ENCODE data around the gene ZNF613.
"Not testable (repeated sequence)": the region's sequence is repeated elsewhere in the genome, so short reads cannot be mapped to it uniquely, and the experiment has no call there.

Gene ZNF613

DNA sequence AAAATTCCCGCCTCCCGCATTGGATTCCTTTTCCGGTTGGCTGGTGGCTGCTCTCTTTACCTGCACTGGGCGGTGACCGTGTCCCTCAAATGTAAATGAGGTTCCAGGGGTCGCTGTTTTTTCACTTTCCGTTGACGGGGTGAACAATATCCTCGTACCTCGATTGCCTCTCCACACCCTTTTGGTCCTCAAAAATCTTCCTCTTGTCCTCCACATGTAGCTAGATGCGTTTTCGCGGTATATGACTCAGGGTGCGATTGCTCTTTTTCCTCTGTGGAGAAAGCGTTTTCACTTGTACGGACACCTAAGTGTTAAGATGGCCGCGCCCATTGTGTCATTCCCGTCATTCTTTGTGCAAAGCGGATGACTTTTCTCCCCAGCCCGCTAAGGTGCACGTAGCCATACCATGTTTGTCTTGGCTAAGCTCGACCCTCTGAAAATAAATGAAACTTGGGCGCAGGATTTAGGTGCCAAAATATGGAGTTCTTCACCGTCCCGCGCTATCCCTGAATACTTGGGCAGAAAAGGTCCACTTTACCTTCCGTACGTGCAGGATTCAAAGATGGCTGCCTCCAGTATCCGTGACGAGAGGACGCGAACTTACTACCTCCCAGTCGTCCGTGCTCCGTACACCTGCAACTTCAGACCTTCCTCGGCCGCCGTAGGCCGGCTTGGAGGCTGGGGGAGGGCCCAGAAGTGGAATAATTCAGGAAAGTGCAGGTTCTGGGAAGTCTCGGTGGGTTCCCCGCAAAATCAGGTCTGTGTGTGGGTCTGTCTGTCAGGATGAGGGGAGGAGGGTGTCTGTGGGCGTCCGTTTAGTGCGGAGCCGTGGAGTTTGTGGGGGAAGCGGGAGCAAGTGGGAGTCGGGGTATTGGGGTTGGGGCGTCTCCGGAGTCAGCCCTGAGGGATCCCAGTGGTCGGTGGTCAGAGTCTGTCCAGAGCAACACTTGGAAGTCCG is at the start of gene ZNF613:
Gene ZNF613, plus strand, starts transcription at position 689 of the 958 bp plus-strand sequence. CDS start 8,749 bp downstream, outside the sequence.
- peak; percentile 85 for DNase-seq (ENCODE audit: low spot score)

DNA sequence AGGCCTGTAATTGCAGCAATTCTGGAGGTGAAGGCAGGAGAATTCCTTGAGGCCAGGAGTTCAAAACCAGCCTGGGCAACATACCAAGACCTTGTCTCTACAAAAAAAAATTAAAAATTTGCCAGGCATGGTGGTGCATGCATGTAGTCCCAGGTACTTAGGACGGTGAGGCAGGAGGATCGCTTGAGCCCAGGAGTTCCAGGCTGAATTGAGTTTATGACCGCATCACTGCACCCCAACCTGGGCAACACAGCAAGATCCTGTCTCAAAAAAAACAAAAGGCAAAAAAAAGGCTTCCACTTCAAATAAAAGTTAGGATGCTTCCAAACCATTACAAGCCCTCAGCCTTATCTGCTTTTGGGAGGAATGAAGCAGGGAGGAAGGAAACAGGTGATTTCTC is 44.8 kb upstream of the ZNF613 start:
- no peak for DNase-seq (ENCODE audit: low spot score)

DNA sequence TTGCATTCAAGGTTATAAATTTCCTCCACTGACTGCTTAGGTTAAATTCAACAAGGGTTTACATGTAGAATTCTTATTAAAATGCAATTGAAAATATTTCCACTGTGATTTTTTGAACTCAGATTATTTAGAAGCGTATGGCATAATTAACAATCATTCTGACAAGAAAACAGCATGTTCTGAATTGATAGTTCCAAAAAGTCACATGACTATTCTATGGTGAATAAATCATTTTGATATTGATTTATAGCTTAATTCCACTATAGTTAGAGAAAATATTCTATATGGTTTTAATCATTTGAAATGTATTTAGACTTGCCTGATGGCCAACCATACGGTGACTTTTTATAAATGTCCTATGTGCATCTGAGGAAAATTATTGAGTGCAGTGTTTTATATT is 42.6 kb upstream of the ZNF613 start:
- no peak for DNase-seq (ENCODE audit: low spot score)

DNA sequence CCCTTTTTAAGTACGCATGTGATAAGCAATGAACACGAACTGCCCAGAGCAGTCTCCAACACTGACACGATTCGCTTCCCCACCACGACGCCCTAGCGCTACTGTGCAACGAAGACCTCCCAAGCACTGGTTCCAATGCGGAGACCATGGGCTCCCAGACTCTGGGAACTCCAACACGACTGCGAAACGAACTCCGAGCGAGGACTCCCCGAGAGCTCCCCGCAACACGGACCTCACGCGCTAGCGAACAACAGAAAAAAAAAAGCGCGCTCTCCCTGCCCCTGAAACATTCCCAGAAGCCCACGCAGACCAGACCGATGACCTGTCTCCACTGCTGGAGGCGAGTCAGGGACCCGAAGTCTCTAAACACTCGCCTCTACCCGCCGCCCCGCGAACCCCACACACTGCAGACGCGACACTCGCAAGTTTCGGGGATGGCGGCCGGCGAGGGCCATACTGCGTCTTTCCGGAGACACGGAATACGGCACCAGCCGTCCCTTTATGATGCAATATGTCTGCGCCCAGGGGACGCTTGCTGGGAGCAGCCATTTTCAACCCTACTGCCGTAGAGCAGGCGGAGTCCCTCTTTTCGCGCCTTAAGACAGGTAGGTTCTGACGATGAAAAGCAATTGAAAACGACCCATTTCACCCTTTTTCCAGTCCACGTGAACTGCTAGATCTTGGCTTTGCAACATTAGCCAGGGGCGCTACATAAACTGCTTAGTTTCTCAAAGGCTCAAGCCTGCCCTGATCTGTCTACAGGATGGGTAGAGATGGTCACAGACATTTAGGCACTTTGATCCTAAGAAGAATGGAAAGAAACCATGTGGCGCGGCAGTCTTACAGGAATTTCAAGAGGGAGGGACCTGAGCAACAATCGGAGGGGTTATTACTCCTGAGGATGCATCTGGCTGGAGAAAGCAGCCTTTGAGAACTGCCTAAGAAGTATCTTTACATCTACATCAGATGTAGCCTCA is 39.5 kb upstream of the ZNF613 start, which contains the start of gene ZNF577:
Gene ZNF577, minus strand, starts transcription at position 430 of the 977 bp plus-strand sequence. CDS start 7,569 bp downstream, outside the sequence.
- DNase-seq (ENCODE audit: low spot score): no peak

DNA sequence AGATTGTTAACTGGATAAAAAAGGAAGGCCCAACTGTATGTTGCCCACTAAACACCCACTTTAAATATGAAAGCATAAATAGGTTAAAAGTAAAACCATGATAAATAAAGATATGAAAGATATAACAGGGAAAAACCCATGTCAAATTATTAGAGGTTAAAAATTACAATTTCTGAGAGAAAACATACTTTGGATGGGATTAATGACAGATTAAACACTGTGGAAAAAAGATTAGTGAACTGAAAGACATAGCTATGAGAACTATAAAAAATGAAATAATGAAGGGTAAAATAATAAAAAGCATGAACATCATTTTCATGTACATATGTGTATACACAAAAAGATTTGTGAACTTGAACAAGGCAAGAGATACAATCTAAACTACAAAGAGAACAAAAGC is 37.3 kb upstream of the ZNF613 start:
- no peak for DNase-seq (ENCODE audit: low spot score)

DNA sequence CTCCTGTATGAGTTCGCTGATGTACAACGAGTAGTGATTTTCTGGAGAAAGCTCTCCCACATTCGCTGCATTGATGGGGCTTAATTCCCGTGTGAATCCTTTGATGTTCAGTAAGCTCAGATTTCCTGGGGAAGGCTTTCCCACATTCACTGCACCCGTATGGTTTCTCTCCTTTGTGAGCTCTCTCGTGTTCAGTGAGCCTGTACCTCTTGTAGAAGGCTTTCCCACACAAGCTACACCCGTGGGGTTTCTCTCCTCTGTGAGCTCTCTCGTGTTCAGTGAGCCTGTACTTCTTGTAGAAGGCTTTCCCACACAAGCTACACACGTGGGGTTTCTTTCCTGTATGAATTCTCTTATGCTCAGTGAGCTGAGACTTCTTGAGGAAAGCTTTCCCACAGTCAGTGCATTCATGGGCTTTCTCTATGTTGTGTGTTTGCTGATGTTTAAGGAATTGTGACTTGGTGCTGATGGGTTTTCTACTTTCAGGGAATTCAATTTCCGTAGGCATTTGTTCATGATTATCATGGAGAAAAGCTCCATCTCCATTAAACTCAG is 36.0 kb upstream of the ZNF613 start:
- no peak for DNase-seq (ENCODE audit: low spot score)

DNA sequence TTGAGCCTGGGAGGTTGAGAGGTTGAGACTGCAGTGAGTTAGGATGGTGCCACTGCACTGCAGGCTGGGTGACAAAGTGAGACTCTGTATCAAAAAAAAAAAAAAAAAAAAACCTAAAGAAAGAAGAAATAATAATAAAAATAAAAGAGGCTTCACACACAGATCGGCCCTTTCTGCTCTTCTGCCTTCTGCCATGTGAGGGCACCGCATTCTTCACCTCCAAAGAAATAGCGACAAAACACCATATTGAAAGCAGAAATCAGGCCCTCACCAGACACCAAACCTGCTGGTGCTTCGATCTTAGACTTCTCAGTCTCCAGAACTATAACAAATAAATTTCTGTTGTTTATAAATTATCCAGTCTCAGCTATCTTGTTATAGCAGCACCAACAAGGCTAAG is 25.4 kb upstream of the ZNF613 start:
- no peak for DNase-seq (ENCODE audit: low spot score)

DNA sequence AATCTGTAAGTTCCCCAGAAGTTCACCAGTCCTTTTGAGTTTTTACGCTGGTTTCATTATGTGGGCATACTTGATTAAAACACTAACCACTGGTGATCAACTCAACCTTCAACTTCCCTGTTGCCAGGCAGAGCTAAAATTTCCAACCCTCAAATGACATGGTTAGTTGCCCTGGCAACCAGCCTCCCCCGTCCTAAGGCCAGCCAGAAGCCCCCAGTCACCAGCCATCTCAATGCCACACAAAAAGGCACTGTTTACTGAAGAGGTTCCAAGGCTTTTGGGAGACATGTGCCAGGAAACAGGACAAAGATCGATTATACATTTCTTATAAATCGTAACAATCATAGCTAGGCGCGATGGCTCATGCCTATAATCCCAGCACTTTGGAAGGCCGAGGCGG is 24.1 kb upstream of the ZNF613 start:
- DNase-seq (ENCODE audit: low spot score): no peak

DNA sequence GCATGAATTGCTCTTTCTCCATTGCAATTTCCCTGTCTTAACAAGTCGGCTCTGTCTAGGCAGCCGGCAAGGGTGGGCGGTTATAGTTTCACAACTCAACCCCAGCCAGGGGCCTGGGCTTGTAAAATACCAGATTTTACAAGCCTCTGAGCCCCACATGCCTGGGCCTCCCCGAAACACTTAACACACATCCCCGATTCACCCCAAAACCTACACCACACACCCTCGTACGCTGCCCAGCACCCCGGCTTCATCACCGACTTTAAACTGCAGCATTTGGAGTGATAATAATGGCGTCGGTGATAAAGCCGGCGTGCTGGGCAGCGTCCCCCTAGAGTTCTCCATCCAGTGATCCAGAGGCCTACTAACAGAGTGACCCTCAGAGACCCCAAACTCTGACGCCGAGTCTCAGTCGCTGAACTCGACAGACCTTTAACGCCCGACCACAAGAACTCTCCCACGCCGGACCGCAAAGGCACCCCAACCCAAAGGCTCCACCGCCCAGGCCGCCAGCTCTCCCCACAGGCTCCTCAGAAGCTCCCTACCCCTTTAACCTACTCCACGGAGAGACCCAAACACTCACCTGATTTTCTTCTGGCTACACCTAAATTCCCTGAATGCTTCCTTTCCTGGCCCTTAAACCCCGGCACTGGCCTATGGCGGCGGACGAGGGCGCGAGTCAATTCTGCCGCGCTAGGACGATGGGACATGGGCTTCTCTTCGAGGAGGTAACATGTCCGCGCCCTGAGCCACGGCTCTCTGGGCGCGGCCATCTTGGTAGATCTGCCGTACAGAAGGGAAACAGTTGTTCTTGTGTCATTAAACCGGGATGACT is 22.7 kb upstream of the ZNF613 start, which contains the start of gene ZNF649:
Gene ZNF649, minus strand, starts transcription at position 687 of the 835 bp plus-strand sequence. CDS start 4,910 bp downstream, outside the sequence.
- DNase-seq (ENCODE audit: low spot score): peak; percentile 86

DNA sequence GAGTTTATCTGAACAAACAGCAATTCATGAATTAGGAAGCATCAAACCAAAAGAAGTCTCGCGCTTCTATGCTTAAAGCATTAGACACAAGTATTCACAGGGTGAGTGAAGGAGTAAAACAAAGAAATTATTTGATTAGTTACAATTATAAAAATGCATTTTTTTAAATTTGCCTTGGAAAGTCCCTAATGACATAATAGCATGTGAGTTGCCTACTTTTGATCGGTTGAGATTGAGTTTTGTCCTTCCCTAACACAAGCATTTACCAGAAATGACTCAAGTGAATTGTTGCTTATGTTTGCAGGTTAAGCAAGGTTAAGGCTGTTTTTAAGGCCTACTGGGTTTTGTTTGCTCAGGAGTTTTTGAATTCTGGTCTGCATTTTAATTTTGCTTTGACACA is 22.1 kb upstream of the ZNF613 start:
- DNase-seq (ENCODE audit: low spot score): no peak

DNA sequence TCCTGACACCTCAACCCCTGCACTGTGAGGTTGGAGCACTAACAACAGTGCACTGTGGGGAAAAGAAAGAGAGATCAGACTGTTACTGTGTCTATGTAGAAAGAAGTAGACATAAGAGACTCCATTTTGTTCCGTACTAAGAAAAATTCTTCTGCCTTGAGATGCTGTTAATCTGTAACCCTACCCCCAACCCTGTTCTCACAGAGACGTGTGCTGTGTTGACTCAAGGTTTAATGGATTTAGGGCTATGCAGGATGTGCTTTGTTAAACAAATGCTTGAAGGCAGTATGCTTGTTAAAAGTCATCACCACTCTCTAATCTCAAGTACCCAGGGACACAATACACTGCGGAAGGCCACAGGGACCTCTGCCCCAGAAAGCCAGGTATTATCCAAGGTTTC is 21.6 kb upstream of the ZNF613 start:
- DNase-seq (ENCODE audit: low spot score): not testable (repeated sequence)

DNA sequence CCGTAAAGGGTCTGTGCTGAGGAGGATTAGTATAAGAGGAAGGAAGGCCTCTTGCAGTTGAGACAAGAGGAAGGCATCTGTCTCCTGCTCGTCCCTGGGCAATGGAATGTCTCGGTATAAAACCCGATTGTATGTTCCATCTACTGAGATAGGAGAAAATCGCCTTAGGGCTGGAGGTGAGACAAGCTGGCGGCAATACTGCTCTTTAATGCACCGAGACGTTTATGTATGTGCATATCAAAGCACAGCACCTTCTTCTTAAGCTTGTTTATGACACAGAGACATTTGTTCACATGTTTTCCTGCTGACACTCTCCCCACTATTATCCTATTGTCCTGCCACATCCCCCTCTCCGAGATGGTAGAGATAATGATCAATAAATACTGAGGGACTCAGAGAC is 21.2 kb upstream of the ZNF613 start:
- not testable (repeated sequence) for DNase-seq (ENCODE audit: low spot score)

DNA sequence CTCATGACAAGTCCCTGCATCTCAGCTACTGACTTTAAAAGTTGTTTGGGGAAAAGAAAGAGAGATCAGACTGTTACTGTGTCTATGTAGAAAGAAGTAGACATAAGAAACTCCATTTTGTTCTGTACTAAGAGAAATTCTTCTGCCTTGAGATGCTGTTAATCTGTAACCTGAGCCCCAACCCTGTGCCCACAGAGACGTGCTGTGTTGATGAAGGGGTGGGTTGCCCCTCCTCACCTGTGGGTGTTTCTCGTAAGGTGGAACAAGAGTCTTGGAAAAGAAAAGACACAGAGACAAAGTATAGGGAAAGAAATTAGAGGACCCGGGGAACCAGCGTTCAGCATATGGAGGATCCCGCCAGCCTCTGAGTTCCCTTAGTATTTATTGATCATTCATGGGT is 19.3 kb upstream of the ZNF613 start:
- DNase-seq (ENCODE audit: low spot score): not testable (repeated sequence)

DNA sequence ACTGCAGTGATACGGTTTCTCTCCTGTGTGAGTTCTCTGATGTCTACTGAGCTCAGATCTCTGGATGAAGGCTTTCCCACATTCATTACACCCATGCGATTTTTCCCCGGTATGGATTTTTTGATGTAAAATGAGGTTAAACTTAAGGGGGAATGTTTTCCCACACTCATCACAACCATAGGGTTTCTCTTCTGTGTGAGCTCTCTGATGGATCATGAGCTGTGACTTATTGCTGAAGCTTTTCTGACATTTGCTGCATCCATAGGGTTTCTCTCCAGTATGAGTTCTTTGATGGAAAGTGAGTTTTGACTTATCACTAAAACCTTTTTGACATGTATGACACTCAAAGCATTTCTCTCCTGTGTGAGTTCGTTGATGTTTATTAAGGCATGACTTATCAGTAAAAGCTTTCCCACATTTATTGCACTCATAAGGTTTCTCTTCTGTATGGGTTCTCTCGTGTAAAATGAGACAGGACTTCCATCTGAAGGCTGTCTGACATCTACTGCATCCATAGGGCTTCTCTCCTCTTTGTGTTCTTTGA is 11.9 kb upstream of the ZNF613 start:
- no peak for DNase-seq (ENCODE audit: low spot score)

DNA sequence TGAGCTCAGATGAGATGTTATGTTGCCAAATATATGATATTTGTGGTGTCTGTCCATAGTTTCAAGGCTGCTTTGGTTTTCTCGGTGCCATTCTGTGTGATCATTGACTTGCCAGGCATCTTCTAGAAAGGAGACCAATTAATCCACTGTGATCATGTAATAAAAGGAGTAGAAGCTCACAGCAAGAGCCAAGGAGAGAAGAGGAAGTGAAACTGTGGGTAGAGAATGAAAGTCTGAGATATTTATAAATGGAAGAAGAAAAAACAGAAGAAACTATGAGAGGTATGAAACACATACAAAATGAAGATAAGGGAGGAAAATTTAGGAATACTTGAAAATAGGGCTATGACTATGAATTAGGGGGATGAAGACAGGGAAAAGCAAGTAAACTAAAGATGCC is 11.1 kb upstream of the ZNF613 start:
- no peak for DNase-seq (ENCODE audit: low spot score)

DNA sequence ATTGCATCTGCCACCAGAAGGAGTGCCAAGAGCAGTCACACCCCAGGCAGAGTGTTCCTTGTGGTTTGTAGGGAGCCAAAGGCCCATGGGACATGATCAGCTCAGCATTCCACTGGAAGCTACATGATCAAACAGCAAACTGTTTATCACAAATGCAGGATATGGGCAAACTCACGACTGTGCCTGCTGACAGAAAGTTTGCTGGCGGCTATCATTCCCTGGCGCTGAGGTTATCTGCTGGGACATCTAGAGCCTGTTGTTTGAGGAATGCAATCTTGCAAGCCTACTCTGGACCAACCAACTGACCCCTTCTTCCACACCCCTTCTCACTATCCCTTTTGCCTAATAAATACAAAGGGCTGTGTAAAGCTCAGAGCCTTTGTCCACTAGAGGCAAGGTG is 7.7 kb upstream of the ZNF613 start:
- DNase-seq (ENCODE audit: low spot score): no peak

DNA sequence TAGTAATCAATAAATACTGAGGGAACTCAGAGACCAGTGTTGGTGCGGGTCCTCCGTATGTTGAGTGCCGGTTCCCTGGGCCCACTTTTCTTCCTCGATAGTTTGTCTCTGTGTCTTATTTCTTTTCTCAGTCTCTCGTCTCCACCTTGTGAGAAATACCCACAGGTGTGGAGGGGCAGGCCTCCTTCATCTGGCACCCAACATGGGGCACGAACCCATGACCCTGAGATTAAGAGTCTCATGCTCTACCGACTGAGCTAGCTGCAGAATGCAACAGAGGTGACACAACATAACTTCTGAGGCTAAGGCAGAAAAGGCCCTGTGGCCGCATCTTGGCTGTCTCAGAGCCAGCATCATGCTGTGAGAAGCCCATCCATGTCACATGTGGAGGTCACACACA is 5.3 kb upstream of the ZNF613 start:
- DNase-seq (ENCODE audit: low spot score): no peak

DNA sequence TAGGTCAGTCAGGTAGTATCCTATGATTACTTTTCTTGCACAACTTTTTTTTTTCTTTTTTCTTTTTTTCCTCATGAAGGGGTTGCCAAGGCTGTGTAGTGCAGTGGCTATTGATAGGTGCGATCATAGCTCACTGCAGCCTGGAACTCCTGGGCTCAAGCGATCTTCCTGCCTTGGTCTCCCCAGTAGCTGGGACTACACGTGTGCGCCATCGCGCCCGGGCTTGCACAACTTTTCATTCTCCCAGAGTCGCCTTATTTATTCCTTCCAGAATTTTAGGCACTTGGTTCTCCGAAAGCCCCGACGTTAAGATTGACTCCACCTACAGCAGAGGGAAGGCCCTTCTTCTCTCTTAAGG is 867 bp upstream of the ZNF613 start:
- no peak for DNase-seq (ENCODE audit: low spot score)

DNA sequence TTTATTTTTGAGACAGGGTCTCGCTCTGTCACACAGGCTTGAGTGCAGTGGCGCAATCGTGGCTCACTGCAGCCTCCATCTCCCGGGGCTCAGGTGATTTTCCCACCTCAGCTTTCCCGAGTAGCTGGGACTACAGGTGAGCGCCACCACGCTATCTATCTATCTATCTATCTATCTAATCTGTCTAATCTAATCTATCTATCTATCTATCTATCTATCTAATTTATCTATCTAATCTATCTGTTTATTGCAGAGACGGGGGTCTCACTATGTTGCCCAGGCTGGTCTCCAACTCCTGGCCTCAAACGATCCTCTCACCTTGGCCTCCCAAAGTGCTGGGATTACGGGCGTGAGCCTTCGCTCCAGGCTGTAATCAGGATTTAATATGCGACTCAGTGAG is 587 bp downstream of the ZNF613 start:
- no peak for DNase-seq (ENCODE audit: low spot score)

DNA sequence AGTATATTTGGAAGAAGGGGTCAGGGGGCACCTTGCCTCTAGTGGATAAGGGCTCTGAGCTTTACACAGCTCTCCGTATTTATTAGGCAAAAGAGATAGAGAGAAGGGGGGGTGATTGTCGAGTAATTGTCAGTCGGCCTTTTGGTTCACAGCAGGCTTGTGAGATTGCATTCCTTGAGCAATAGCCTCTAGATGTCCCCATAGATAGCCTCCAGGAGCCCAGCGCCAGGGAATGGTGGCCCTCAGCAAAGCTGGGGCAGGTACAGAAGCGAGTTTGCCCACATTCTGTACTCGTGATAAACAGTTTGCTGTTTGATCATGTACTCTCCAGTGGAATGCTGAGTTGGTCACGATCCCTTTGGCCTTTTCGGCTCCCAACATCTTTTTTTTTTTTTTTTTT is 4.6 kb downstream of the ZNF613 start:
- DNase-seq (ENCODE audit: low spot score): no peak

DNA sequence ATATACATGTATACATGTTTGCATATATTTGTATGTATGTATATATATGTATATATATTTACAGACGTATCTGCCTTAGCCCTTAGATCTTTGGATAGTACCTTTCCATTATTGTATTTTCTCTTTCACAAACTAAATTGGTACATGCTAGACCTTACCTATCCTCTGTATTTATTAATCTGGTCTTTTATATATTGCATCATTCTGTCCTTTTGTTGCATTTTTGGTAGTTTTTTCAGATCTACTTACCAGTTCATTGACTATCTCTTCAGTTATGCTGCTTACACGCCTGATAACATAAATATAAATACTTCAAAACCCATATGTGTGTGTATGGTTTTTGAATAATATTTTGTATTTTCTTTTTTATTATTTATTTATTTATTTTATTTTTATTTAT is 11.7 kb downstream of the ZNF613 start:
- DNase-seq (ENCODE audit: low spot score): no peak

Data from COLO829 (cell line).